Posterior cingulate gyrus (tissue), 11 donors: ENCODE measurements around the gene SLC43A1.

ENCODE experiments used
- DNase-seq, 10 donors: peaks; one replicate each; pipeline versions ENCODE4 v3.0.0 to v3.0.0-alpha.2; 2020 to 2021; ENCODE audit warnings: mixed read lengths in 3 of 10
- intact Hi-C: fragments of 100-400 bp; cut with DNase I; formaldehyde crosslinking; loops from one replicate; pipeline ENCODE4 v1.15.1; 2023

The SLC43A1 gene

DNA sequence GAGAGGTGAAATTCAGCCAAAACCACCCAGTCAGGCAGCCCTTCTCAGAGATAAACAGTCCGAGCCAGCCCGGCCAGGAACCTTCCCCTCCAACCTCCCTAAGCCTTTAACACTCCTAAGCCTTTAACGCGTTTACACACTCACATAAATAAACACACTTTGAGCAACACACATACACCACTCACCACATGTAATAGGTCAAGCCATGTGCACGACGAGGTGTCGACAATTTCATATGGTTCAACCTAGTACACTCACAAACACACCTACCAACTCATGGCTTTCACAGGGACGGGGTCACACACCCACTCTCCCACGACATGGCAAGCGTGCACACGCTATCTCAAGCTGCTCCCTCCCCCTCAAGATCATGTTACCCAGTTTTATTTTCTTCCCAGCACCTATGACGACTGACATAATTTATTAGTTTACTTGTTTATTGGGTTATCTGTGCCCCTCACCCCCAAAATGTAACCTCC, 15.5 kb downstream of the SLC43A1 start:
- no peak for DNase-seq
- intact Hi-C loops, result no loop called here

GRCh38 chr11:57499413-57499982, 16.0 kb downstream of the SLC43A1 start:
- DNase-seq, result peak; percentile 85 to 99 (median 94)
- intact Hi-C loops, result no loop called here

DNA sequence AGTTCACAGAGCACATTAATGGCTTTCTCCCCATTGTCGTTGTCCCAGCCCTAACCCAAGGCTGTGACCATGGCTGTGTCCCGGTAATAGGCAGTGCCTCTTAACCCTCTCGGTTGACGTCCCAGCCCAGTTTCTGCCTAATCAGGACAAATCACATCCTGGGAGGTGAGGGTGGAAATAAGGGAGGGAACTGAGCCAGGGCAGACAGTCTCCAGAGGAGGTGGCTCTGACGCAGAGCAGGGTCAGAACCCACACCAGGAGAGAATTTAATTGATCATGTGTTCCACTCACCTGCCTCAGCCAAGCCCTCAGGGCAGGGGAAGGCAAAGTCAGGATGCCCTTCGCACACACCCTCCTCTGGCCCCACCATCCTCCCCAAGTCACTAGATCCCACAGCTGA, 17.0 kb downstream of the SLC43A1 start:
- no peak for DNase-seq
- intact Hi-C loops, result no loop called here

DNA sequence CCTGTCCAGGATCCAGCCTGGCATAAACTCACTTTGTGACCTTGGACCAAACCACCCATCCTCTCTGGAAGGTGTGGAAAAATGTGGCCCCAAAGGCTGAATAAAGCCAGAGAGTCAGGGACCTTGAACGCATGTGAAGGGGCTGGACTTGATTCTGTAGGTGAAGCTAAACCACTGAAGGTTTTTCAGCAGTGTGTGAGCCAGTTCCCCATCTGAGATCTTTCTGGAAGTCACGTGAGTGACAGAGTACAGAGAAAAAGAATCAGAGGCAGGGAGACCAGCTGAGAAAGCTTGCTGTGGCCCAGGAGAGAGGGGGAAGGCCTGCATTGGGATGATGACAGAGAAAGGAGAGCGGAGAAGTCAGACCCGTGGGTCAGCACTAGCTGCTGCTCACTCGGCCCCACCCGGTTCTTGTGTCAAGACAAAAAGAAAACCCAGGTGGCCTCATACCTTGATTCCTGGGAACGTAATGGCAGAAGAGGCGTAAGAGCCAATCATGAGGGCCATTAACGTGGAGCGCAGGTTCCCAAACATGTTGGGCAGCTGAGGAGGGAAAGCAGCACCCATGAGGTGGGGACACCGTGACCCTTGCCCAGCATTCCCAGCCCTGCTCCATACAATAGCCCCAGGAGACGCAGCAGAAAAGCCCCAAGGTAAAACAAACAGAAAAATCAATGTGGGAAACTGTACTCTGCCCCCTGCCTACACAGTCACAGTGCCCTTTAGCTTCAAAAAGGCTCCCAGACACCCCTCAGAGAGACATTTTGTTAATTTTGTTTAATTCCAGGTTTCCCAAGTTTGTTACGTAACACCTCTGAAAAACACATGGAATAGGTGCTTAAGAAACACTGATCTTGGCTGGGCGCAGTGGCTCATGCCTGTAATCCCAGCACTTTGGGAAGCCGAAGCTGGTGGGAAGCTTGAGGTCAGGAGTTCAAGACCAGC, 17.9 kb downstream of the SLC43A1 start:
- intact Hi-C loops, result no loop called here

DNA sequence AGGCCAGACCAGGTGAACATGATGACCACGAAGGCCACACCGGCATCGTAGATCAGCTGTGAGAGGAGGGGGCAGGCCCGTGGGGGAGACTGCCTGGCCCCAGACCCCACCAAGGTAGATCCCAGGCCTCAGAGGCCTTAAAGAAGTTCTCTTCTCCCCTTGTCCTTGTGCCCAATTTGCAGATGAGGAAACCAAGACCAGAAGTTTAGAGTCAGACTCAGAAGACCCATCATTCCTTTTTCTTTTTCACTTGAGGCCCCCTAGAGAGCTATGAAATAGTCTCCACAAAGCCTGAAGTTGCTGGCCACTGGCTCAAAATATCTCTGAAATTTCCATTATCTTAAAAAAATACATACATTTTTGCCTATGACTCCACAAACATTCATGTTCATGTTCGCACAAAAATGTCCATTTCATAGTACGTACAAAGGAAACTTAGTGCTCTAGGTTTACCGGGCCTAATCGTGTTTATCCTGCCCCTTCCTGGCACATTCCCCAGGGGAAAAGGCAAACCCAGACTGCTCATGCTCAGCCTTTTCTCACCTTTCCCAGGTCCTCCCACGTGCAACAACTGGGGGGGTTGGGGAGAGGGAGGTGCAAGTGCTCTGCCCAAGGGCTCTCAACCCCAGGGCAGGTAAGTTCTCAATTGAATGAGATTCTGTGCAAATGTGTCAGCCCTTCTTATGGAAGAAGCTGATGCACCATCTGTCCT, 19.2 kb downstream of the SLC43A1 start:
- intact Hi-C loops, result no loop called here

More for the DNA sequence above, 17.9 kb downstream of the SLC43A1 start:
- DNase-seq, result no peak

GRCh38 chr11:57493507-57494503, 21.7 kb downstream of the SLC43A1 start:
- DNase-seq, result peak in 6 of 10 donors; percentile 41 to 89 (median 48)
- intact Hi-C loops, result loop anchor here (2.0 kb wide), 1 partner anchor 33 kb away; no protein-coding TSS in a partner anchor

More for the DNA sequence above, 19.2 kb downstream of the SLC43A1 start:
- DNase-seq, result no peak

- DNase-seq, result peak in 4 of 10 donors; percentile 41 to 89 (median 63)
- intact Hi-C loops, result loop anchor here (2.0 kb wide), 1 partner anchor 35 kb away; no protein-coding TSS in a partner anchor
These were observed 24.0 kb downstream of the SLC43A1 start for GRCh38 chr11:57491371-57492061.

DNA sequence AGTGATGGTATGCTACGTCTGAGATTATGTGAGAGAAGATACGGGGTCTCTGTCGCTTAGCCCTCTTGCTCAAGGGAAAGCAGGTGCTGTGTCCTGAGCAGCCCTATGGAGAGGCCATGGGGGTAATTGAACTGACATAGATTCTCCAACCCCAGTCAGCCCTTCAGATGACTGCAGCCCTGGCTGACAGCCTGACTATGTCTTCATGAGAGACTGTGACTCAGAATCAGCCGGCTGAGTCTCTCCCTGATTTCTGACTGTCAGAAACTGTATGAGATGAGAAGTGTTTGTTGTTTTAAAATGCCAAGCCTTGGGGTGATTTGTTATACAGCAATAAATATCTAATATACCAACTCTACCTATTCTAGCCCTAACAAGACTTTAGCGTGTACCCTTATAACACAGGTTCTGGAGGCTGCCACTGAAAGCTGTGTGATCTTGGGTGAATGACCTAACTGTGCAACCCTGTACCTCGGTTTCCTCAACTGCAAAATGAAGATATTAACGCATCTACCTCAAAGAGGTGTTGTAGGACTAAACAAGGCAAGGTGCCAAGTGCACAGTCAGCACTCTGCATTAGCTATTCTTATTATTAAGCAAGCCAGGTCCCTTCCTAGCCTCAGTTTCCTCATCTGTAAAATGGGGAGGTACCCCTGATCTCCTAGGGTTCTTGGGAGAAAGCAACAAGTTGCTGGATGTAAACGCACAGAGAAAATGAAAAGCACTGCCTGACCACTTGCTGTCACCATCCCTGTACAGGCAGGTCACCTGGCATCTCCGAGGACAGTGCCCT, 24.9 kb downstream of the SLC43A1 start:
- peak in 1 of 10 donors; percentile 47 for DNase-seq
- intact Hi-C loops, result no loop called here

DNA sequence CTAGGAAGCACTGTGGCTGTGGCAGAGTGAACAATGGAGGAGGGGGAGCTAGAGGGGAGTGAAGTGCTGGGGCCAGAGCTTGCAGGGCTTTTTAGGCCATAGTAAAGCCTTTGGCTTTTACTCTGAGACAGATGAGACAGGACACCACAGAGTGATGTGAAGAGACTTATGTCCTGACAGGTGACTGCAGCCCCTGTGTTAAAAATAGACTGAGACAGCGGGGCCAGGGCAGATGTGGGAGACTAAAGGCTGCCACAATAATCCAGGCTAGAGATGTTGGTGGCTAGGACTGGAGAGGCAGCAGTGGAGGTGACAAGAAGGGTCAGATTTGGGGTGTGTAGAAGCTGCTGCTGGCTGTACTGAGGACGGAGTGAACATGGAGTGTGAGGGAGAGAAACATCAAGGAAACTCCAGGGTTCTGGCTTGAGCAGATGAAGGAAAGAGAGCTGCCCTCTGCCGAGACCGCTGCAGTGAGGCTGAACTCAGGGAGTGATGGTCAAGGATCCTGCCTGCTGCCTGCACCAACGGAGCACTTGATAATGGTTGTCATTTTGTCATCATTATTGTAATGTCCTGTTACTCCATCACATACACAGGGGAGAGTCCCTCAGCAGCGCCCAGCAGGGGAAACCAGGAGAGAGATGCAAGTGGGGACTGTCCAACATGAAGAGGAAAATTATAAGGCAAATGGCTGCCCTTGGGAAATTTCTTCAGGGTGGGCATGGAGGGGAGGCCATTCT, 27.4 kb downstream of the SLC43A1 start:
- intact Hi-C loops, result no loop called here
- peak in 1 of 10 donors; percentile 39 for DNase-seq

GRCh38 chr11:57487021-57487778, 28.3 kb downstream of the SLC43A1 start:
- DNase-seq, result peak in 1 of 10 donors; percentile 53
- intact Hi-C loops, result no loop called here

- peak in 1 of 10 donors; percentile 33 for DNase-seq
- intact Hi-C loops, result no loop called here
These were observed 30.1 kb downstream of the SLC43A1 start for GRCh38 chr11:57485217-57485990.

DNA sequence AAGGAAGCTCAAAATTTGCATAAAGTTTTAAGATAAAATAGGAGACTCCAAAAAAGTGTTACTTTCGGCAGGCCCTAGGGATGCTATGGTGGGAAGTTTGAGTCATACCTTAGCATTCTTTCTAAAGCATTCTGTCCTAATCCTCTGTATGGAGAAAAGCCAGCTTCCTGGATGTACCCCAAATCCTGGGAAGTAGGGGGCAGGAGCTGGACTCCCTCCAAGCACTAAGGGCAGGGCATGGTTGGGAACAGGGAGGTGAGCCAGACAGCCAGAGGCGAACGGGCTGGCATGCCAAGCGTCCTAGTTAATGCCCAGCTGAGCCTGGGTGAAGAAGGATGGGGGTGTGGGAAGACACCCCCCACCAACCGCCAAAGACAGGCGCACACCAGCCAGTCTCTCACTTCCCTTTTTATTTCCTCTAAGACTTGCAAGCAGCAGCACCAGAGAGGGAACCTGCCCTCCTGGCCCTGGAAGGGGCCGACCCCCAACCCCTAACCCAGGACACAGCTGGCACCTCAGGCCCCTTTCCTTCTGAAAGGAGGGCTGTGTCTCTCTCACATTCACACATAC, 31.3 kb downstream of the SLC43A1 start:
- peak in 1 of 10 donors; percentile 70 for DNase-seq
- intact Hi-C loops, result no loop called here

GRCh38 chr11:57483562-57483918, 32.0 kb downstream of the SLC43A1 start:
- peak in 1 of 10 donors; percentile 20 for DNase-seq
- intact Hi-C loops, result no loop called here

DNA sequence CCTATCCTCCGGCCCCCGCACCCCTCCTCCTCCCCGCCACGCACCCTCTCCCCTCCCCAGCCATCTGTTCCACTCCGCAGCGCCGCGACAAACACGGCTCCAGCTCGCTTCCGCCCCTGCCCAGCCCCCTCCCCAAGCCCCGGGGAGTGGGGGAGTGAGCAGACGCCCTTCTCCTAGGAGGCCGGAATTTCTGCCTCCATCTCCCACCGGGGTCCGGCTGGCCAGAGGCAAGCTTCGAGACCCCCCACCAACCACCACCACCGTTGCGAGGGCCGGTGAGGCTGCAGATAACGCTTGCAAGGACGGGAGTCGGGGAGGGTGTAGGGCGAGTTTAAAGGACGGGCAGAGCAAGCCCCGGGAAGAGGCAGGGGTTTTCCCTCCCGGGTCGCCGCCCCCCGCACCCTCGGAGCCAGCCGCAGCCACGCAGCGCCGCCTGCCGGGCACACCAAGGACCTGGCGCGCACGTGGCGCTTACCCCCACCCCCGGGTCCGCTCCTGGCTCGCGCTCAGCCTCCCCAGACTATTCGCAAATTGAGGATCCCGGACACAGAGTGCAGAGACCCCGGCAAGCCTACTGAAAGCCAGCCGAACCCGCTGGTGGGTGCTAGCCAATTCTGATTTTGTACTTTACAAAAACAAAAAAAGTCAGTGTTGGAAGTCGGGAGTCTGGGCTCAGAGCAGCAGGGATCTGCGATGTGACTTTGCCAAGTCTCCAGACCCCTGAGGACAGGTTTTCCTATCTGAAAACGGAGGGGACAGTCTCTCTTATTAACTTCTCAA, 32.5 kb downstream of the SLC43A1 start:
- intact Hi-C loops, result no loop called here
- peak in 5 of 10 donors; percentile 35 to 88 (median 42) for DNase-seq
